HG03135 (cell line): ENCODE data around the gene KCNQ4.

ENCODE experiments used
- ATAC-seq: cut with Tn5 transposase; IDR thresholded peaks from one replicate; pipeline ENCODE4 v1.9.1; 2021; ENCODE audit warnings: mild to moderate bottlenecking, moderate library complexity; ENCODE audit not compliant: unreplicated experiment

The KCNQ4 gene

DNA sequence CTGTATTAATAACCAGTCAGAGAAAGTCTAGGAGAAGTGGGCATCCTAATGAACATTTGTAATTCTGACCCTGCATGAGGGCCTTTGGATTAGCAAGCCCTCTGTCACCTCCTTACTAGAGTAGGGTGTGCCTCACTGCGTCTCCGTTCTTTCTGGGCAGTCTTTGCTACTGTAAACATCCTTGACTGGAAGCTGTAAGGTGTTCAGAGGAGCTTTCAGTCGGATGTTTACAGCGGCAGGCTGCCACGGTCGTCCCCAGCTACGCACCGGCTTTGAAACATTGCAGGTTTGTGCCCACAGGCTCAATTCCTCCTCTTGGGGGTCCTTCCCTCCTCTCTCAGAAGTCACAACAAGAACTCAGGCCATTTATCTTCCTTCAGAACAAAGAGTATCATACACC is 29.4 kb upstream of the KCNQ4 start:
- no peak for ATAC-seq

- ATAC-seq, result no peak
Observed at GRCh38 chr1:40755067-40755466, 28.5 kb upstream of the KCNQ4 start.

- ATAC-seq, result no peak
Observed at GRCh38 chr1:40756523-40756922, 27.1 kb upstream of the KCNQ4 start.

- ATAC-seq, result no peak
Observed at GRCh38 chr1:40757084-40757483, 26.5 kb upstream of the KCNQ4 start.

- no peak for ATAC-seq
Observed at GRCh38 chr1:40758004-40758403, 25.6 kb upstream of the KCNQ4 start.

- ATAC-seq, result no peak
Observed at GRCh38 chr1:40758578-40759343, 24.8 kb upstream of the KCNQ4 start.

- no peak for ATAC-seq
Observed at GRCh38 chr1:40760984-40761383, 22.6 kb upstream of the KCNQ4 start.

DNA sequence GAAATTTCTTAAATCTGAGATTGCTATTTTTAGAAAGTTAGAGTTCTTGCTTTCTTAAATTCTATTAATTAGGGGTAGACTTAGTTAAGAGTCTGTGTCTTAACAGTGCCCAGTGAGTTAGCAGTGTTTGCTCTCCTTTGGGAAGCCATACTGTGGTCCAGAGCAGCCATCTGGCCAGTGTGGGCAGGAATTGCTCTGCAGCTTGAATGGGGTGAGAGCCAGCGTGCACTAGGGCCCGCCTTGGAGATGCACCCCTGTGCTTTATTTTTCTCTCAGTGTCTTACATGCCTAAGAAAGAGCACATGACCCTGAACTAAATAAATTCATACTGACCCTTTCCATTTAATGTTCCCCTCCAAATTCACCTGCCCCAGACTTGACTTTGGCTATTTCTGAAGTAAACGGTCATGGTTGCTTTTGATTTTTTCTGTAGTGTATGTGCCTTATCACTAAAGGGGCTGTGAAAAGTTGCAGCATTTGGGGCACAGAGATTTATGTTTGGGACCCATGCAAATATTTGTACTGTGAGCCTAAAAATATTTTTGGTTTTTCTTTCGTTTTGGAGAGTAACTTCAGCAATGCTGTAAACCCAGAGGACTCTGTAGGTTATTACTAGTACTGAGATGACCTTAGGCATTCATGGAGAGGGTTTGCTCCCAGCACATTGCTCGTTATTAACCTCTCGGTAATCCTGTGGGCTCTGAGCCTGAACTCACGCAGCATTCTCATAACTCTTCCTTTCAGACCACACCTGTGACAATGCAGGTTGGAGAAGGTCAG is 21.3 kb upstream of the KCNQ4 start:
- ATAC-seq, result no peak

- ATAC-seq, result no peak
Observed at GRCh38 chr1:40763742-40764532, 19.6 kb upstream of the KCNQ4 start.

DNA sequence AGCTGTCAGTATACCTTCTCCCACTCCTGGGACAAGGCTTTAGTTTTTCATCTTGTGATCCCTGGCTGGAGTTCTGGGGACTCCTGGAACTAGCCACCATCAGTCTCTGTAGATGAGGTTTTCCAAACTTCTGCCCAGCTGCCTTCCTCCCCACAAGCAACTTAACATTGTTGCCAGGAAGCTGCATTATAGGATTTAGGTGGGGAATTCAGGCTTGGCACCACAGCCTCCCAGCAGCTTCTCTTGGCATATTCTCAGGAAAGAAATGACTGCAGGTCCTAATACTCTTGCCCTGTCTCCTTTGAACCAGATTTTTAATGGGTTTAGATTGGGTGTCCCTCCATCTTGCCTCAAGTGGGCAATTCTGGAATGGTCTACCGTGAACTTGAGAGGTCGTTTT is 18.6 kb upstream of the KCNQ4 start:
- ATAC-seq, result no peak

DNA sequence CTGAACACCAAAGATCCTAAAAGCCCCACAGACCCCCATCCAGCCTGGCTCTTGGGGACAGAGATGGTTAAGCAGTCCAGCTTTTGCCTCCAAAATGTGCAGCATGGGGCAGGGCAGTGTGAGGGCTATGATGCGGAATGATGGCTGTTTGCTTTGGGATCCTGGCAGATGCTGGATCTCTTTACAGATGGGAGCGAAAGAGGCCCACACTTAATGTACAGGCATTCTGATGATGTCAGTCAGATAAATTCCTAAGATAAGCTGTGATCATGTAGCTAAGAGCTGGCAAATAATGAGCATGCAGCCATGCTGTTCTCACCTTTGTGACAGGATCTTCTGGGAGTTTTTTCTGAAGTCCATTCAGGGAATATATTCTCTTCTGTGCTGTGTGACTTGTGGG is 17.6 kb upstream of the KCNQ4 start:
- no peak for ATAC-seq

- no peak for ATAC-seq
Observed at GRCh38 chr1:40766560-40766959, 17.0 kb upstream of the KCNQ4 start.

- no peak for ATAC-seq
Observed at GRCh38 chr1:40768146-40768990, 15.2 kb upstream of the KCNQ4 start.

- no peak for ATAC-seq
Observed at GRCh38 chr1:40769815-40770214, 13.8 kb upstream of the KCNQ4 start.

DNA sequence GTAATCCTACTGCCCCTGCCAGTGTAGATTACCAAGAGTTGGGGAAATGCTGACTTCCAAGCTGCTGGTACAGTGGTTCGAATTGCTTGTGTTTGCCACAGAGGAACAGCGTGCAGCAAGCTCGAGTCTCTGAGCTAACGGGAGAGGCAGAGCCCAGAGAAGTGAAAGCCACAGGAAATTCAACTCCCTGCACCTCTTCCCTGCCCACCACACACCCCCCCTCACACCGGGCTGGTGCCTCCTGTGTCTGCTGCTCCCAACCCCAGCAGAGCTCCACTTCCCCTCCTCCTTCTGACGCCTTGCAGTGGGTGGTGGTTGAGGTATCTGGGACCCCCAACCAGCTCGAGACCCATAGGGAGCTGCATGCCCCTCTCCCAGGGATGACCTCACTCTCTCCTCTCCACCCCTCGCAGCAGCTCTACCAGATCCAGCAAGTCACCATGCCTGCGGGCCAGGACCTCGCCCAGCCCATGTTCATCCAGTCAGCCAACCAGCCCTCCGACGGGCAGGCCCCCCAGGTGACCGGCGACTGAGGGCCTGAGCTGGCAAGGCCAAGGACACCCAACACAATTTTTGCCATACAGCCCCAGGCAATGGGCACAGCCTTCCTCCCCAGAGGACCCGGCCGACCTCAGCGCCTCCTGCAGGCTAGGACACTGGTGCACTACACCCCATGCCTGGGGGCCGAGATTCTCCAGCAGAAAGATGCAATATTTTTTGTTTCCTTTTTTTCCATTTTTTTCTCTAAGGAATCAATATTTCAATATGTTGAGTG is 13.1 kb upstream of the KCNQ4 start:
- no peak for ATAC-seq

DNA sequence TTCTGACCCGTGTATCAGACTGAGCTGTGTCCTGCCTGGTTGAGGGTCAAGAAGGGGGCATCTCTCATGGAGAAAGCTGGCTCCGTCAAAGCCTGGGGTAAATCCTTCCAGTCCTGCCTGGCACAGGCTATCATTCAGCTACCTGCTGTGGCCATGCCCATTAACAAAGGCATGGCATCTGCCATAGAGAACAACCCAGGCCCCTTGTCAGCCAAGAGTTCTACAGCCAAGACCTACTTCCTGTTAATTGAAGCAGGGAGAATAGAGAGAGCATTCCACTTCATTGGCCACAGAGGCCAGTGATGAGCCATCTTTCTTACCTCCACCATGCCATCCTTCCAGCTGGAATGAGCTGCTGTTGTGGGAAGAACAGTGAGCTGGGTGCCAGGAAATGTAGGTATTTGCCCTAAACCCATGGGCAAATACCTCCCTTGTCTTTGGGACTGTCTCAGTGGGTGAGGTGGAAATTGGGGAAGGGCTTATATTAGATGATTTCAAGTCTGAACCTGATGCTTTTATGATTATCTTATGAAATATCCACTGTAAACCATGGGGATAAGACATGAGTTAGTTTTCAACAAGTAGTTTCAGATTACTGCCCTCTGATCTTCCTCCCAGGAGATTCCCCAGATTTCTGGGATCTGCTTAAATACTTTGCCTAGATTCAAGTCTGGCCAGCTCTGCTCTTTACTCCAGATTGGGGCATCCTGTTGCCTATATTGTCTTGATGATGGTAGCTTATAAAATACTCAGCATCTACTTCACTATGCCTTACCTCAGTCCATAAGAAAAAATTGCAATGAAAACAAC is 11.2 kb upstream of the KCNQ4 start:
- no peak for ATAC-seq

GRCh38 chr1:40773748-40774265 is 9.8 kb upstream of the KCNQ4 start:
- no peak for ATAC-seq

DNA sequence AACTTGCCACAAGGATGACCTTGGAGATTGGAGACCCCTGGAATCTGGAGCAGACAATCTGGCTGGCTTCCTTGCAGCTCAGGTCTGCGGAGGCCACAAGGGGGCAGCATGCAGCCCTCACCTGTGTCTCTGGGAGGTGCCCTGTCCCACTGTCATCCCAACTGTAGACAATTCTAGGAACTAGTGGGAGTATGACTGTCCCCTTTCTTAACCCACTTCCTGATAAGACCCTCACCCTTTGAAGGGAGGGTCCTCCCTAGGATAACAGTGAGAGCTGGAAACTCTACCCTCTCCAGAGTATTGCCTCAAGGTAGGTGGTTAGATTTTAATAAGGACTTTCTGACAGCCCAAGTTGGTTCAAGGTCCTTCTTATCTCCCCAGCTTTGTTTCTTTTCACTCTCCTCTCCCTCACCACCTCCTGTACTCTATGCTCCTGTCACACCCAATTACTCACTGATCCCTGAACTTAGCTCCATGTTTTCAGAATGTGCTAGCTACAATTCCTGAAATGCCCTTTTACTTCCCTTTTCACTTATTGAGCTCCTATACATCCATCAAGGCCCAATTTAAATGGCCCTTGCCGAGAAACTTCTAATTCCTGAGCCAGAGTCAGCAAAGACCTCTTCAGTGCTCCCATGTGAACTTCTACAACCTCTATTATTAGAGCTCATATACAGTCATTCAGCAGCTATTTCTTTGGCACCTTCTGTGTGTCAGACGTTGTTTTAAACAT is 9.2 kb upstream of the KCNQ4 start:
- ATAC-seq, result no peak
